K562 (cell line): ENCODE measurements around the gene HNF4A. TPM values are rescaled to one million over a fixed set of nuclear protein-coding genes. Genes with fewer than 3 reads are reported as not detected.
A peak's percentile ranks its signal among the peaks of the same experiment; 100 is the strongest.

Experiments used
- ATAC-seq: fragments of 200-7000 bp; cut with Tn5 transposase; 3 replicates; pipeline ENCODE4 v1.9.1; 2020; ENCODE audit warnings: moderate library complexity
- BruUV-seq: library from RNA; stranded (reverse); fragments of 400-500 nt; replicated peaks from 2 replicates; lab custom pipeline; 2021; lab: Mats Ljungman, UMichigan
- CTCF ChIA-PET: fragments of 300-600 bp; formaldehyde crosslinking; extraction: SDS; loops from one replicate; lab custom pipeline; 2021; ENCODE audit warnings: low intra/inter-chr PET ratio; lab: Yijun Ruan, JAX
- POLR2A ChIA-PET: fragments of 300-600, 350-650 bp; sonication (Branson Sonifier 250); formaldehyde crosslinking; extraction: SDS; loops from one replicate; lab custom pipeline; 2021; ENCODE audit warnings: antibody characterized with exemption, inconsistent platforms; lab: Yijun Ruan, JAX
- DNase-seq, 4 experiments: peaks; one replicate each; pipeline versions ENCODE4 v3.0.0 to v3.0.0-alpha.2; 2011 to 2018; ENCODE audit warnings: low spot score in 3 of 4, mixed read lengths in 3 of 4; ENCODE audit errors: extremely low read depth in 1 of 4
- FAIRE-seq: peaks from 2 replicates; lab custom pipeline; 2011; peaks lifted over from hg19 to GRCh38; lab: Jason Lieb, UNC
- H2AFZ ChIP-seq: 2 replicates; pipeline ENCODE4 v1.6.0; 2011; ENCODE audit warnings: low read depth, low read length, control low read depth, inconsistent platforms
- H3K27ac ChIP-seq: fragments of 200-600 bp; 3 replicates; pipeline ENCODE4 v1.8.0; 2011; ENCODE audit warnings: low read depth, mild to moderate bottlenecking, control low read depth, inconsistent platforms, low read length, moderate library complexity, mixed read lengths; ENCODE audit errors: extremely low read depth
- H3K27me3 ChIP-seq, 2 experiments: fragments of 300-600 bp in 1 of 2; 2 replicates in 1 of 2; 3 replicates in 1 of 2; pipeline versions ENCODE4 v1.6.0 to v1.8.0; 2011; ENCODE audit warnings: inconsistent platforms in 2 of 2, low read length in 2 of 2, mild to moderate bottlenecking in 1 of 2, mixed read lengths in 1 of 2, moderate library complexity in 1 of 2; ENCODE audit not compliant: control insufficient read depth in 2 of 2, insufficient read depth in 2 of 2
- H3K36me3 ChIP-seq: fragments of 300-600 bp; 3 replicates; pipeline ENCODE4 v1.8.0; 2011; ENCODE audit warnings: mild to moderate bottlenecking, low read length, inconsistent platforms; ENCODE audit not compliant: control insufficient read depth, insufficient read depth
- H3K4me1 ChIP-seq, 2 experiments: fragments of 200-600 bp in 1 of 2; replicated peaks in 1 of 2; 2 replicates in 1 of 2; 3 replicates in 1 of 2; pipeline versions ENCODE4 v1.5.1 to v1.8.0; 2011; ENCODE audit warnings: inconsistent platforms in 2 of 2, low read length in 2 of 2, mild to moderate bottlenecking in 1 of 2, mixed read lengths in 1 of 2, moderate library complexity in 1 of 2; ENCODE audit not compliant: control insufficient read depth in 2 of 2, insufficient read depth in 2 of 2
- H3K4me2 ChIP-seq: 2 replicates; pipeline ENCODE4 v1.6.1; 2011; ENCODE audit warnings: low read length, control low read depth, inconsistent platforms, mixed read lengths; ENCODE audit not compliant: insufficient read depth
- H3K4me3 ChIP-seq: fragments of 200-600 bp; sonication (generic), shearing (Covaris generic); 2 replicates; pipeline ENCODE4 v1.5.1; 2016; ENCODE audit warnings: control low read depth, inconsistent platforms
- H3K79me2 ChIP-seq: fragments of 200-600 bp; 3 replicates; pipeline ENCODE4 v1.8.0; 2011; ENCODE audit warnings: low read length, inconsistent platforms; ENCODE audit not compliant: control insufficient read depth, insufficient read depth
- H3K9ac ChIP-seq, 2 experiments: 2 replicates each; pipeline versions ENCODE4 v1.6.0 to v1.6.1; 2011; ENCODE audit warnings: low read depth in 2 of 2, low read length in 2 of 2, control low read depth in 1 of 2, inconsistent platforms in 1 of 2, mild to moderate bottlenecking in 1 of 2, mixed read lengths in 1 of 2; ENCODE audit not compliant: insufficient read depth in 1 of 2
- H3K9me1 ChIP-seq: one replicate; pipeline ENCODE4 v1.6.0; 2011; ENCODE audit warnings: inconsistent platforms, mild to moderate bottlenecking, low read length, moderate library complexity; ENCODE audit not compliant: control insufficient read depth, insufficient read depth
- H3K9me3 ChIP-seq: replicated peaks from 2 replicates; pipeline ENCODE4 v1.5.1; 2011; ENCODE audit warnings: low read depth, low read length, inconsistent platforms; ENCODE audit not compliant: control insufficient read depth, insufficient read depth
- H4K20me1 ChIP-seq: replicated peaks from 2 replicates; pipeline ENCODE4 v1.6.1; 2011; ENCODE audit warnings: low read length, inconsistent platforms, mixed read lengths; ENCODE audit not compliant: control insufficient read depth, insufficient read depth
- CEBPZ ChIP-seq: fragments of 150-350 bp; IDR thresholded peaks from 2 replicates; pipeline ENCODE4 v1.6.1; 2014; ENCODE audit warnings: low read depth, mild to moderate bottlenecking, low read length, borderline replicate concordance
- GABPB1 ChIP-seq: sonication (generic); formaldehyde crosslinking; IDR thresholded peaks from 2 replicates; pipeline ENCODE4 v1.8.0; 2022; ENCODE audit warnings: mild to moderate bottlenecking, missing genetic modification reagents
- LARP7 ChIP-seq: fragments of 450-650 bp; IDR thresholded peaks from 2 replicates; pipeline ENCODE4 v1.6.1; 2016
- RBM25 ChIP-seq: fragments of 200-400 bp; formaldehyde crosslinking; IDR thresholded peaks from 2 replicates; pipeline ENCODE4 v1.6.1; 2018; ENCODE audit warnings: low read length, low read depth, moderate library complexity; ENCODE audit not compliant: severe bottlenecking
- ZNF717 ChIP-seq: fragments of 250-450 bp; sonication (Bioruptor Pico); IDR thresholded peaks from 2 replicates; pipeline ENCODE4 v1.5.0; 2021
- WGBS: fragments of 100-300 bp; shearing (Covaris generic); methylation state at CpG from one replicate; pipeline ENCODE4 v1.1.6; 2016; ENCODE audit warnings: low coverage, mixed read lengths; ENCODE audit not compliant: insufficient coverage; ENCODE audit errors: missing lambda C conversion rate; 5-methylcytosine and 5-hydroxymethylcytosine counted together
- in situ Hi-C: fragments of 300-500 bp; cut with MboI; formaldehyde crosslinking; loops from 4 replicates; pipeline ENCODE4 v1.15.0; 2018; ENCODE audit warnings: inconsistent platforms, mixed read lengths
- intact Hi-C: fragments of 100-400 bp; cut with micrococcal nuclease; formaldehyde crosslinking; loops from 2 replicates; pipeline ENCODE4 v1.14.2; 2022
- polyA plus RNA-seq, 8 experiments: library from polyadenylated mRNA; depleted of rRNA in 4 of 8; stranded (reverse) in 5 of 8; unstranded in 3 of 8; fragments of >200 nt; fragmentation: Nextera tagmentation in 2 of 8; fragmentation: Illumina TruSeq in 1 of 8; extraction: Ambion mirVana in 2 of 8; extraction: Trizol in 1 of 8; gene quantifications; 2 replicates each; pipeline versions ENCODE4 v1.2.1 to v1.2.3, GENCODE V29; 2011 to 2014; ENCODE audit warnings: inconsistent platforms in 1 of 8, missing spikeins in 1 of 8
- total RNA-seq, 7 experiments: library from RNA; depleted of rRNA in 6 of 7; stranded (reverse); fragments of >200 nt in 6 of 7; fragmentation: Illumina TruSeq in 2 of 7; extraction: Trizol in 2 of 7; gene quantifications; 2 replicates each; pipeline versions ENCODE4 v1.2.1 to v1.2.3, GENCODE V29; 2011 to 2021; ENCODE audit warnings: low replicate concordance in 1 of 7

The HNF4A gene
- total and polyA plus RNA-seq, 9 of the 15 experiments (the other 6 are each of a cell fraction or from before 2014, with no cell fraction given) = 0.03 to 0.27 (median 0.08) TPM; not detected in 5

GRCh38 chr20:44335675-44336074 is 19.8 kb upstream of the HNF4A start:
- Histone ChIP-seq H3K9ac (no peak overlapping the region), H3K4me3 (no peak overlapping the region), H3K27ac (no peak overlapping the region), H3K9me1 (no peaks in the 10 kb centered on the region), H2AFZ (no peak overlapping the region), H3K36me3 (no peaks in the 10 kb centered on the region), H3K9me3 (no peaks in the 10 kb centered on the region), H3K4me1 (no peaks in the 10 kb centered on the region), H3K27me3 (peaks cover 26 to 62% of the 10 kb centered on the region in 2 experiments), H3K4me2 (no peak overlapping the region), H3K79me2 (no peaks in the 10 kb centered on the region), H4K20me1 (no peaks in the 10 kb centered on the region)
- intact Hi-C loops (no loop called here), in situ Hi-C loops (no loop called here)
- BruUV-seq = no TSS peak
- FAIRE-seq (no peak), ATAC-seq (no peak), DNase-seq (no peak)
- POLR2A ChIA-PET = no interaction called here
- CTCF ChIA-PET = no interaction called here
- WGBS = 0% methylated on average over 2 of the region's 2 CpGs
- no peak for TF ChIP-seq GABPB1
- TF ChIP-seq ZNF717 = no peak
- TF ChIP-seq LARP7 = no peak
- TF ChIP-seq RBM25 = peak; percentile 52

- Histone ChIP-seq H3K9me1 (peaks cover under 1% of the 10 kb centered on the region), H3K36me3 (no peaks in the 10 kb centered on the region), H3K79me2 (no peaks in the 10 kb centered on the region), H3K4me1 (no peaks in the 10 kb centered on the region), H3K27me3 (peaks cover 30 to 63% of the 10 kb centered on the region in 2 experiments), H3K27ac (no peak overlapping the region), H3K9me3 (no peaks in the 10 kb centered on the region), H3K4me2 (no peak overlapping the region), H4K20me1 (no peaks in the 10 kb centered on the region), H3K9ac (no peak overlapping the region), H2AFZ (no peak overlapping the region), H3K4me3 (no peak overlapping the region)
- ATAC-seq (no peak), DNase-seq (no peak), FAIRE-seq (no peak)
- intact Hi-C loops (no loop called here), in situ Hi-C loops (no loop called here)
- POLR2A ChIA-PET = no interaction called here
- 1% methylated on average over 11 of the region's 15 CpGs for WGBS
- no TSS peak for BruUV-seq
- CTCF ChIA-PET = no interaction called here
- TF ChIP-seq CEBPZ = no peak
Measured at GRCh38 chr20:44336086-44336485, 19.4 kb upstream of the HNF4A start.
